GM23248 (cell line): ENCODE data around the gene ACOT13.

Source experiments
- EZH2 ChIP-seq: fragments of 200-600 bp; sonication (generic); IDR thresholded peaks from 2 replicates; pipeline ENCODE4 v1.6.1; 2018; ENCODE audit warnings: antibody characterized with exemption, mild to moderate bottlenecking; ENCODE audit not compliant: insufficient read depth, poor library complexity, severe bottlenecking
- EZH2phosphoT487 ChIP-seq: fragments of 200-600 bp; sonication (generic); IDR thresholded peaks from 2 replicates; pipeline ENCODE4 v1.6.1; 2018; ENCODE audit warnings: antibody characterized with exemption, moderate library complexity, mild to moderate bottlenecking, low read depth; ENCODE audit not compliant: insufficient read depth

DNA sequence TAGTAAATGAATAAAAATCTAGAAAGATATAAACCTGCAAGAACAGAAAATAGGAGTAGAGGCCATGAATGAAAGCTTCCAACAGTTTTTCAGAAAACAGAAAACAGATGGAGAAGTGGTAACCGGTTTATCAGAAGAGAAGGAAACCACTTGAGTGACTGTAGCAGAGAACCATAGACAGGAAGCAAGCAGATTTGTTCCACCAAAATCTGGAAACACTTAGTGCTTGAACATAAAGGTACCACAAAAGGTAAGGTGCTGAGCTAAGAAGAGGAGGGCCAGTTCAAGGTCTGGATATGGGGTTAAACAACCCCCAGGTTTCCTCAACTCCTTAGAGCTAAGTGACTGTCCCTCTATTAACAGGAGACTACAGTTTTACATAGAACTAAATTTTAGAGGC lies 11.7 kb upstream of the ACOT13 start:
- TF ChIP-seq EZH2 (no peak), EZH2phosphoT487 (no peak)
